ENCODE data around the gene TSSC4. TPM values are rescaled to one million over a fixed set of nuclear protein-coding genes. Genes with fewer than 3 reads are reported as not detected.

Gene TSSC4
- total and polyA plus RNA-seq, 2 of the 13 experiments (the other 11 are each of a cell fraction or from before 2014, with no cell fraction given): 16.2 to 58.6 TPM

DNA sequence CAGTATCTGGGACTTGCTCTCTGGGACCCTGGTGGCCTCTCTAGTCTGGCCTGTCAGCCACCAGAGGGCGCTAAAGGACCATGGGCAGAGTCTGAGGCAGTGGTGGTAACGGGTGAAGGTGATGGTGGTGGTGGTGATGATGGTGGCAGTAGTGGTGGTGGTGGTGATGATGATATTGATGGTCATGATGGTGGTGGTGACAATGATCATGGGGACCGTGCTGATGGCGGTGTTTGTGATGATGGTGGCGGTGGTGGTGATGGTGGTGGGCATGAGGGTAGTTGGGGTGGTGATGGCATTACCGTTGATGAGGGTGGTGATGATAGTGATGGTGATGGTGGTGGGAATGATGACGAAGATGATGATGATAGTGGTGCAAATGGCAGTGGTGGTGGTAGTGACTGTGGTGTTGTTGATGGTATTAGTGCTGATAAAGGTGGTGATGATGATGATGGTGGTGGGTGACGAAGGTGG is 27.8 kb downstream of the TSSC4 start:
- no peak overlapping the region for H3K4me2 ChIP-seq (ENCODE audit: low read depth, low read length)
- POLR2A ChIA-PET: no interaction called here
- H3K9ac ChIP-seq (ENCODE audit: insufficient read depth, low read depth, low read length): no peak overlapping the region
- H2AFZ ChIP-seq (ENCODE audit: low read length): no peak overlapping the region
- H3K27me3 ChIP-seq (ENCODE audit: control insufficient read depth in 1 of 2, insufficient read depth in 2 of 2, low read length in 2 of 2): peaks cover 15 to 58% of the 10 kb centered on the region in 2 experiments
- CTCF ChIA-PET (ENCODE audit: low intra/inter-chr PET ratio, low total read pairs): interaction anchor here (2.2 to 4.9 kb wide), 2 partner anchors 101 to 104 kb away, joined by 14 to 111 read pairs; no protein-coding TSS in a partner anchor
- H3K9me3 ChIP-seq (ENCODE audit: low read length): no peaks in the 10 kb centered on the region
- ATAC-seq (peak; percentile 85), DNase-seq (ENCODE audit: low spot score) (peak; percentile 61), FAIRE-seq (no peak)
- no peaks in the 10 kb centered on the region for H3K79me2 ChIP-seq (ENCODE audit: insufficient read depth, low read length)
- no peak overlapping the region for H3K27ac ChIP-seq (ENCODE audit: extremely low read length, insufficient read depth, low read length)
- no TSS peak for BruUV-seq (replicated peaks)
- intact Hi-C loops (cut with micrococcal nuclease; ENCODE audit: unreplicated experiment) (loop anchor here (2.0 kb wide), 1 partner anchor 464 kb away; no protein-coding TSS in a partner anchor), in situ Hi-C loops (cut with HindIII; ENCODE audit: extremely low pct_ligation_motif_present, low pct_unique_long_range_greater_than_20kb) (loop anchor here (5.0 to 10.0 kb wide), 2 partner anchors 104 to 266 kb away; partner anchors contain the start of gene KCNQ1OT1)
- no peaks in the 10 kb centered on the region for H4K20me1 ChIP-seq (ENCODE audit: insufficient read depth, low read length)
- no peaks in the 10 kb centered on the region for H3K4me1 ChIP-seq (ENCODE audit: insufficient read depth, low read length)
- H3K36me3 ChIP-seq (replicated peaks in 1 of 2; ENCODE audit: control insufficient read depth in 1 of 2, insufficient read depth in 2 of 2, low read length in 2 of 2): no peaks in the 10 kb centered on the region
- 46% methylated on average over 8 of the region's 8 CpGs for WGBS (ENCODE audit: low lambda C conversion rate)
- H3K4me3 ChIP-seq (replicated peaks in 1 of 3; ENCODE audit: insufficient read depth in 1 of 3, low read depth in 2 of 3, low read length in 3 of 3): no peak overlapping the region
- TF ChIP-seq SP2 (CRISPR knock-in tag; IDR thresholded peaks at IDR 0.05) (0 out of 2 replicates have a peak, but pooled peaks have one; percentile 28), ZFP82 (CRISPR knock-in tag; IDR thresholded peaks at IDR 0.05; ENCODE audit: borderline replicate concordance) (no peak), JUNB (CRISPR knock-in tag; IDR thresholded peaks at IDR 0.05; ENCODE audit: borderline replicate concordance) (0 out of 2 replicates have a peak, but pooled peaks have one; percentile 30), RAD21 (CRISPR knock-in tag; IDR thresholded peaks at IDR 0.05) (peak; percentile 90), ZNF496 (CRISPR knock-in tag; IDR thresholded peaks at IDR 0.05; ENCODE audit: insufficient replicate concordance) (no peak), ZNF83 (CRISPR knock-in tag; IDR thresholded peaks at IDR 0.05; ENCODE audit: borderline replicate concordance) (no peak), STAG1 (CRISPR knock-in tag; IDR thresholded peaks at IDR 0.05) (peak; percentile 94), FOSL1 (CRISPR knock-in tag; IDR thresholded peaks at IDR 0.05; ENCODE audit: borderline replicate concordance) (no peak), SETDB1 (CRISPR knock-in tag; IDR thresholded peaks at IDR 0.05; ENCODE audit: borderline replicate concordance) (no peak), CREB1 (IDR thresholded peaks at IDR 0.05) (peak; percentile 92), CREB1 (CRISPR knock-in tag; IDR thresholded peaks at IDR 0.05) (no peak), SALL1 (CRISPR knock-in tag; IDR thresholded peaks at IDR 0.05) (0 out of 2 replicates have a peak, but pooled peaks have one; percentile 15), ZNF644 (CRISPR knock-in tag; IDR thresholded peaks at IDR 0.05; ENCODE audit: low read depth) (no peak), NFYB (CRISPR knock-in tag; IDR thresholded peaks at IDR 0.05) (no peak)
- TF ChIP-seq, protein P1, sequence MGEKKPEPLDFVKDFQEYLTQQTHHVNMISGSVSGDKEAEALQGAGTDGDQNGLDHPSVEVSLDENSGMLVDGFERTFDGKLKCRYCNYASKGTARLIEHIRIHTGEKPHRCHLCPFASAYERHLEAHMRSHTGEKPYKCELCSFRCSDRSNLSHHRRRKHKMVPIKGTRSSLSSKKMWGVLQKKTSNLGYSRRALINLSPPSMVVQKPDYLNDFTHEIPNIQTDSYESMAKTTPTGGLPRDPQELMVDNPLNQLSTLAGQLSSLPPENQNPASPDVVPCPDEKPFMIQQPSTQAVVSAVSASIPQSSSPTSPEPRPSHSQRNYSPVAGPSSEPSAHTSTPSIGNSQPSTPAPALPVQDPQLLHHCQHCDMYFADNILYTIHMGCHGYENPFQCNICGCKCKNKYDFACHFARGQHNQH (CRISPR knock-in tag; IDR thresholded peaks at IDR 0.05): peak; percentile 45; the same call in 1 of the 2 replicates
- TF ChIP-seq, protein P2, sequence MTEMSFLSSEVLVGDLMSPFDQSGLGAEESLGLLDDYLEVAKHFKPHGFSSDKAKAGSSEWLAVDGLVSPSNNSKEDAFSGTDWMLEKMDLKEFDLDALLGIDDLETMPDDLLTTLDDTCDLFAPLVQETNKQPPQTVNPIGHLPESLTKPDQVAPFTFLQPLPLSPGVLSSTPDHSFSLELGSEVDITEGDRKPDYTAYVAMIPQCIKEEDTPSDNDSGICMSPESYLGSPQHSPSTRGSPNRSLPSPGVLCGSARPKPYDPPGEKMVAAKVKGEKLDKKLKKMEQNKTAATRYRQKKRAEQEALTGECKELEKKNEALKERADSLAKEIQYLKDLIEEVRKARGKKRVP (CRISPR knock-in tag; IDR thresholded peaks at IDR 0.05): 0 out of 4 replicates have a peak, but pooled peaks of 1 of the 2 experiments have one; percentile 31
- TF ChIP-seq, protein P3, sequence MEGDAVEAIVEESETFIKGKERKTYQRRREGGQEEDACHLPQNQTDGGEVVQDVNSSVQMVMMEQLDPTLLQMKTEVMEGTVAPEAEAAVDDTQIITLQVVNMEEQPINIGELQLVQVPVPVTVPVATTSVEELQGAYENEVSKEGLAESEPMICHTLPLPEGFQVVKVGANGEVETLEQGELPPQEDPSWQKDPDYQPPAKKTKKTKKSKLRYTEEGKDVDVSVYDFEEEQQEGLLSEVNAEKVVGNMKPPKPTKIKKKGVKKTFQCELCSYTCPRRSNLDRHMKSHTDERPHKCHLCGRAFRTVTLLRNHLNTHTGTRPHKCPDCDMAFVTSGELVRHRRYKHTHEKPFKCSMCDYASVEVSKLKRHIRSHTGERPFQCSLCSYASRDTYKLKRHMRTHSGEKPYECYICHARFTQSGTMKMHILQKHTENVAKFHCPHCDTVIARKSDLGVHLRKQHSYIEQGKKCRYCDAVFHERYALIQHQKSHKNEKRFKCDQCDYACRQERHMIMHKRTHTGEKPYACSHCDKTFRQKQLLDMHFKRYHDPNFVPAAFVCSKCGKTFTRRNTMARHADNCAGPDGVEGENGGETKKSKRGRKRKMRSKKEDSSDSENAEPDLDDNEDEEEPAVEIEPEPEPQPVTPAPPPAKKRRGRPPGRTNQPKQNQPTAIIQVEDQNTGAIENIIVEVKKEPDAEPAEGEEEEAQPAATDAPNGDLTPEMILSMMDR (CRISPR knock-in tag; IDR thresholded peaks at IDR 0.05): peak; percentile 95

Data from HepG2 (cell line).